ENCODE data around the gene SMARCC2.

The SMARCC2 gene

DNA sequence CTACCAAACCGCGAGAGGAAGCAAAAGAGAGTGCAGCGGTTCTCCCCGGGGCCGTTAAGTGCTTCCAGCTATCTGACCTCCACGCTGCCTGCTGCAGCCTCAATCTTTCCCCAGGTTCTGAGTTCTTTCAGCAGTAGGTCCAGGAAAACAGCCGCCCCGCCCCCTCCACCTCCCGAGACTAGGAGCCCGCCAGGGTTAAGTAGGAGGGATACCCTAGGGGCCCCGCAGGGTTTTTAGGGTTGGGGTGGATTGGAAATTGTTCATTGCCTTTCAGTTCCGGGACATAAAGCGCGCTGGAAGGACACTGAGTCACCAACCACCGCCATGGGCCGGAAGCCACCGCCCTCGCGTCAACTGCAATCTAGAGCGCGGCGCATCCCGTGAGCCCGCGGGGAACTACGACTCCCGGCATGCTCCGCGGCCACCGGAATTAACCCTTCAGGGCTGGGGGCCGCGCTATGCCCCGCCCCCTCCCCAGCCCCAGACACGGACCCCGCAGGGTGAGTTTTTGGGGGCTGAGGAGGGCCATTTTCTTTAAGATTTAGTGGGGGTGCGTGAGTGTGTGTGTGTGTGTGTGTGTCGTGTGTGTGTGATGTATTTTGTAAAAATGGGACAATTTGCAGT lies 37.0 kb downstream of the SMARCC2 start, which contains the start of gene MYL6B:
Gene MYL6B, plus strand, starts transcription at position 456 of the 624 bp plus-strand sequence. CDS start 1,332 bp downstream, outside the sequence.
- peak within 1 kb of the TSS; percentile 74 for H3K27ac ChIP-seq (ENCODE audit: extremely low read depth, low read depth, low read length)
- peaks cover 4 to 21% of the 10 kb centered on the region in 2 experiments for H3K36me3 ChIP-seq (ENCODE audit: control insufficient read depth in 2 of 2, insufficient read depth in 1 of 2, low read length in 2 of 2)
- H3K4me1 ChIP-seq (ENCODE audit: control insufficient read depth, insufficient read depth, low read length): no peaks in the 10 kb centered on the region; the same call in 1 of the 2 replicates
- CTCF ChIA-PET: interaction anchor here (0.6 to 1.0 kb wide), 4 partner anchors 11 to 42 kb away, joined by 3 to 6 read pairs (median 3); no protein-coding TSS in a partner anchor
- H3K4me3 ChIP-seq (ENCODE audit: low read depth, low read length): peak within 1 kb of the TSS; percentile 46
- H3K9me3 ChIP-seq (ENCODE audit: control insufficient read depth, insufficient read depth, low read depth, low read length): no peaks in the 10 kb centered on the region
- POLR2A ChIA-PET: interaction anchor here (0.5 to 1.8 kb wide), 5 partner anchors 9 to 102 kb away, joined by 3 to 18 read pairs (median 3); partner anchors contain the start of genes ESYT1, RNF41 and ZC3H10
- TF ChIP-seq, protein P1, sequence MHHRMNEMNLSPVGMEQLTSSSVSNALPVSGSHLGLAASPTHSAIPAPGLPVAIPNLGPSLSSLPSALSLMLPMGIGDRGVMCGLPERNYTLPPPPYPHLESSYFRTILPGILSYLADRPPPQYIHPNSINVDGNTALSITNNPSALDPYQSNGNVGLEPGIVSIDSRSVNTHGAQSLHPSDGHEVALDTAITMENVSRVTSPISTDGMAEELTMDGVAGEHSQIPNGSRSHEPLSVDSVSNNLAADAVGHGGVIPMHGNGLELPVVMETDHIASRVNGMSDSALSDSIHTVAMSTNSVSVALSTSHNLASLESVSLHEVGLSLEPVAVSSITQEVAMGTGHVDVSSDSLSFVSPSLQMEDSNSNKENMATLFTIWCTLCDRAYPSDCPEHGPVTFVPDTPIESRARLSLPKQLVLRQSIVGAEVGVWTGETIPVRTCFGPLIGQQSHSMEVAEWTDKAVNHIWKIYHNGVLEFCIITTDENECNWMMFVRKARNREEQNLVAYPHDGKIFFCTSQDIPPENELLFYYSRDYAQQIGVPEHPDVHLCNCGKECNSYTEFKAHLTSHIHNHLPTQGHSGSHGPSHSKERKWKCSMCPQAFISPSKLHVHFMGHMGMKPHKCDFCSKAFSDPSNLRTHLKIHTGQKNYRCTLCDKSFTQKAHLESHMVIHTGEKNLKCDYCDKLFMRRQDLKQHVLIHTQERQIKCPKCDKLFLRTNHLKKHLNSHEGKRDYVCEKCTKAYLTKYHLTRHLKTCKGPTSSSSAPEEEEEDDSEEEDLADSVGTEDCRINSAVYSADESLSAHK (tag by site-specific recombination; IDR thresholded peaks at IDR 0.05): no peak
- TF ChIP-seq, protein P2, sequence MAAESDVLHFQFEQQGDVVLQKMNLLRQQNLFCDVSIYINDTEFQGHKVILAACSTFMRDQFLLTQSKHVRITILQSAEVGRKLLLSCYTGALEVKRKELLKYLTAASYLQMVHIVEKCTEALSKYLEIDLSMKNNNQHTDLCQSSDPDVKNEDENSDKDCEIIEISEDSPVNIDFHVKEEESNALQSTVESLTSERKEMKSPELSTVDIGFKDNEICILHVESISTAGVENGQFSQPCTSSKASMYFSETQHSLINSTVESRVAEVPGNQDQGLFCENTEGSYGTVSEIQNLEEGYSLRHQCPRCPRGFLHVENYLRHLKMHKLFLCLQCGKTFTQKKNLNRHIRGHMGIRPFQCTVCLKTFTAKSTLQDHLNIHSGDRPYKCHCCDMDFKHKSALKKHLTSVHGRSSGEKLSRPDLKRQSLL (tag by site-specific recombination; IDR thresholded peaks at IDR 0.05): peak; percentile 71; the same call in 1 of the 2 replicates
- no peak for TF ChIP-seq ZFP41 (tag by site-specific recombination; IDR thresholded peaks at IDR 0.05; ENCODE audit: borderline replicate concordance)
- no peak for TF ChIP-seq RBAK (tag by site-specific recombination; IDR thresholded peaks at IDR 0.05)
- TF ChIP-seq KLF10 (tag by site-specific recombination; IDR thresholded peaks at IDR 0.05): peak; percentile 68
- TF ChIP-seq, protein P3, sequence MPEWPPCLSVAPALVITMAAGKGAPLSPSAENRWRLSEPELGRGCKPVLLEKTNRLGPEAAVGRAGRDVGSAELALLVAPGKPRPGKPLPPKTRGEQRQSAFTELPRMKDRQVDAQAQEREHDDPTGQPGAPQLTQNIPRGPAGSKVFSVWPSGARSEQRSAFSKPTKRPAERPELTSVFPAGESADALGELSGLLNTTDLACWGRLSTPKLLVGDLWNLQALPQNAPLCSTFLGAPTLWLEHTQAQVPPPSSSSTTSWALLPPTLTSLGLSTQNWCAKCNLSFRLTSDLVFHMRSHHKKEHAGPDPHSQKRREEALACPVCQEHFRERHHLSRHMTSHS (tag by site-specific recombination; IDR thresholded peaks at IDR 0.05): no peak
- no peak for TF ChIP-seq ZNF202 (tag by site-specific recombination; IDR thresholded peaks at IDR 0.05; ENCODE audit: borderline replicate concordance)
- TF ChIP-seq ZFHX2 (tag by site-specific recombination; conservative IDR thresholded peaks at IDR 0.05): peak; percentile 63
- TF ChIP-seq, protein P4, sequence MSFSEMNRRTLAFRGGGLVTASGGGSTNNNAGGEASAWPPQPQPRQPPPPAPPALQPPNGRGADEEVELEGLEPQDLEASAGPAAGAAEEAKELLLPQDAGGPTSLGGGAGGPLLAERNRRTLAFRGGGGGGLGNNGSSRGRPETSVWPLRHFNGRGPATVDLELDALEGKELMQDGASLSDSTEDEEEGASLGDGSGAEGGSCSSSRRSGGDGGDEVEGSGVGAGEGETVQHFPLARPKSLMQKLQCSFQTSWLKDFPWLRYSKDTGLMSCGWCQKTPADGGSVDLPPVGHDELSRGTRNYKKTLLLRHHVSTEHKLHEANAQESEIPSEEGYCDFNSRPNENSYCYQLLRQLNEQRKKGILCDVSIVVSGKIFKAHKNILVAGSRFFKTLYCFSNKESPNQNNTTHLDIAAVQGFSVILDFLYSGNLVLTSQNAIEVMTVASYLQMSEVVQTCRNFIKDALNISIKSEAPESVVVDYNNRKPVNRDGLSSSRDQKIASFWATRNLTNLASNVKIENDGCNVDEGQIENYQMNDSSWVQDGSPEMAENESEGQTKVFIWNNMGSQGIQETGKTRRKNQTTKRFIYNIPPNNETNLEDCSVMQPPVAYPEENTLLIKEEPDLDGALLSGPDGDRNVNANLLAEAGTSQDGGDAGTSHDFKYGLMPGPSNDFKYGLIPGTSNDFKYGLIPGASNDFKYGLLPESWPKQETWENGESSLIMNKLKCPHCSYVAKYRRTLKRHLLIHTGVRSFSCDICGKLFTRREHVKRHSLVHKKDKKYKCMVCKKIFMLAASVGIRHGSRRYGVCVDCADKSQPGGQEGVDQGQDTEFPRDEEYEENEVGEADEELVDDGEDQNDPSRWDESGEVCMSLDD (tag by site-specific recombination; IDR thresholded peaks at IDR 0.05): peak; percentile 97
- TF ChIP-seq ZNF114 (tag by site-specific recombination; IDR thresholded peaks at IDR 0.05): no peak
- TF ChIP-seq SP2 (tag by site-specific recombination; IDR thresholded peaks at IDR 0.05): peak; percentile 82
- peak; percentile 88 for TF ChIP-seq ZXDB (tag by site-specific recombination; IDR thresholded peaks at IDR 0.05)
- no peak for TF ChIP-seq ZNF248 (tag by site-specific recombination; IDR thresholded peaks at IDR 0.05)
- TF ChIP-seq MZF1 (tag by site-specific recombination; IDR thresholded peaks at IDR 0.05; ENCODE audit: borderline replicate concordance): no peak
- no peak for TF ChIP-seq ZNF660 (tag by site-specific recombination; IDR thresholded peaks at IDR 0.05)
- TF ChIP-seq ZFP69B (tag by site-specific recombination; IDR thresholded peaks at IDR 0.05): peak; percentile 56
- no peak for TF ChIP-seq ZNF146 (tag by site-specific recombination; IDR thresholded peaks at IDR 0.05)
- TF ChIP-seq ZNF521 (tag by site-specific recombination; IDR thresholded peaks at IDR 0.05): no peak
- TF ChIP-seq, protein P5, sequence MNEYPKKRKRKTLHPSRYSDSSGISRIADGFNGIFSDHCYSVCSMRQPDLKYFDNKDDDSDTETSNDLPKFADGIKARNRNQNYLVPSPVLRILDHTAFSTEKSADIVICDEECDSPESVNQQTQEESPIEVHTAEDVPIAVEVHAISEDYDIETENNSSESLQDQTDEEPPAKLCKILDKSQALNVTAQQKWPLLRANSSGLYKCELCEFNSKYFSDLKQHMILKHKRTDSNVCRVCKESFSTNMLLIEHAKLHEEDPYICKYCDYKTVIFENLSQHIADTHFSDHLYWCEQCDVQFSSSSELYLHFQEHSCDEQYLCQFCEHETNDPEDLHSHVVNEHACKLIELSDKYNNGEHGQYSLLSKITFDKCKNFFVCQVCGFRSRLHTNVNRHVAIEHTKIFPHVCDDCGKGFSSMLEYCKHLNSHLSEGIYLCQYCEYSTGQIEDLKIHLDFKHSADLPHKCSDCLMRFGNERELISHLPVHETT (tag by site-specific recombination; IDR thresholded peaks at IDR 0.05): peak; percentile 76
- no peak for TF ChIP-seq ZNF48 (tag by site-specific recombination; IDR thresholded peaks at IDR 0.05)
- no peak for TF ChIP-seq IKZF3 (tag by site-specific recombination; IDR thresholded peaks at IDR 0.05)
- no peak for TF ChIP-seq ZNF792 (tag by site-specific recombination; IDR thresholded peaks at IDR 0.05)
- peak; percentile 64; the same call in 1 of the 2 replicates for TF ChIP-seq KLF8 (tag by site-specific recombination; IDR thresholded peaks at IDR 0.05)
- TF ChIP-seq ZNF138 (tag by site-specific recombination; IDR thresholded peaks at IDR 0.05; ENCODE audit: borderline replicate concordance): no peak
- no peak for TF ChIP-seq ZNF585B (tag by site-specific recombination; IDR thresholded peaks at IDR 0.05)
- TF ChIP-seq, protein P6, sequence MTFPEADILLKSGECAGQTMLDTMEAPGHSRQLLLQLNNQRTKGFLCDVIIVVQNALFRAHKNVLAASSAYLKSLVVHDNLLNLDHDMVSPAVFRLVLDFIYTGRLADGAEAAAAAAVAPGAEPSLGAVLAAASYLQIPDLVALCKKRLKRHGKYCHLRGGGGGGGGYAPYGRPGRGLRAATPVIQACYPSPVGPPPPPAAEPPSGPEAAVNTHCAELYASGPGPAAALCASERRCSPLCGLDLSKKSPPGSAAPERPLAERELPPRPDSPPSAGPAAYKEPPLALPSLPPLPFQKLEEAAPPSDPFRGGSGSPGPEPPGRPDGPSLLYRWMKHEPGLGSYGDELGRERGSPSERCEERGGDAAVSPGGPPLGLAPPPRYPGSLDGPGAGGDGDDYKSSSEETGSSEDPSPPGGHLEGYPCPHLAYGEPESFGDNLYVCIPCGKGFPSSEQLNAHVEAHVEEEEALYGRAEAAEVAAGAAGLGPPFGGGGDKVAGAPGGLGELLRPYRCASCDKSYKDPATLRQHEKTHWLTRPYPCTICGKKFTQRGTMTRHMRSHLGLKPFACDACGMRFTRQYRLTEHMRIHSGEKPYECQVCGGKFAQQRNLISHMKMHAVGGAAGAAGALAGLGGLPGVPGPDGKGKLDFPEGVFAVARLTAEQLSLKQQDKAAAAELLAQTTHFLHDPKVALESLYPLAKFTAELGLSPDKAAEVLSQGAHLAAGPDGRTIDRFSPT (tag by site-specific recombination; IDR thresholded peaks at IDR 0.05): no peak
- no peak for TF ChIP-seq ZNF791 (tag by site-specific recombination; IDR thresholded peaks at IDR 0.05)

All from HEK293 (cell line).